Coronary artery (tissue), 2 donors: ENCODE data around the gene MT1B.

ENCODE experiments used
- DNase-seq: peaks from one replicate; pipeline ENCODE4 v3.0.0-alpha.2; 2017; ENCODE audit warnings: low spot score
- H3K27ac ChIP-seq, 2 donors: fragments of 200-600 bp; sonication (generic); one replicate each; pipeline ENCODE4 v1.5.1; 2016 to 2019
- H3K4me3 ChIP-seq: fragments of 200-600 bp; sonication (generic); 2 replicates; pipeline ENCODE4 v1.5.1; 2016; ENCODE audit warnings: mild to moderate bottlenecking, moderate library complexity
- CTCF ChIP-seq: fragments of 200-600 bp; sonication (generic); IDR thresholded peaks from one replicate; pipeline ENCODE4 v1.5.1; 2019; ENCODE audit warnings: antibody characterized with exemption

Gene MT1B

GRCh38 chr16:56632848-56633365 is 18.8 kb upstream of the MT1B start:
- peak overlapping the region; percentile 85 to 90 for H3K27ac ChIP-seq
- H3K4me3 ChIP-seq: peak overlapping the region; percentile 72
- TF ChIP-seq CTCF: no peak
- DNase-seq: no peak

GRCh38 chr16:56633535-56633934 is 18.2 kb upstream of the MT1B start:
- DNase-seq: no peak
- no peak for TF ChIP-seq CTCF
- Histone ChIP-seq H3K27ac (peak overlapping the region; percentile 85 to 90), H3K4me3 (peak overlapping the region; percentile 72)

- peak overlapping the region; percentile 54 for H3K4me3 ChIP-seq
Observed at GRCh38 chr16:56634715-56635440, 16.8 kb upstream of the MT1B start.

GRCh38 chr16:56635441-56635967 is 16.2 kb upstream of the MT1B start:
- DNase-seq: no peak
- peak overlapping the region in 1 of 2 donors; percentile 41 for H3K27ac ChIP-seq
- TF ChIP-seq CTCF: no peak
- H3K4me3 ChIP-seq: peak overlapping the region; percentile 54

More at GRCh38 chr16:56634715-56635440, 16.8 kb upstream of the MT1B start:
- no peak for TF ChIP-seq CTCF
- peak overlapping the region in 1 of 2 donors; percentile 41 for H3K27ac ChIP-seq
- DNase-seq: no peak

GRCh38 chr16:56636616-56637413 is 14.9 kb upstream of the MT1B start:
- no peak for DNase-seq
- TF ChIP-seq CTCF: no peak
- no peak overlapping the region for H3K27ac ChIP-seq
- H3K4me3 ChIP-seq: no peak overlapping the region

GRCh38 chr16:56637814-56638750 is 13.6 kb upstream of the MT1B start, which contains the start of gene MT1A:
TSS of gene MT1A (plus strand) at chr16:56638666. CDS start at chr16:56638739, 73 bp downstream.
- peak within 1 kb of the TSS; percentile 81 to 85 for H3K27ac ChIP-seq
- peak within 1 kb of the TSS; percentile 70 for H3K4me3 ChIP-seq
- peak; percentile 93 for DNase-seq
- no peak for TF ChIP-seq CTCF
